ENCODE results near the gene TNNT3.

DNA sequence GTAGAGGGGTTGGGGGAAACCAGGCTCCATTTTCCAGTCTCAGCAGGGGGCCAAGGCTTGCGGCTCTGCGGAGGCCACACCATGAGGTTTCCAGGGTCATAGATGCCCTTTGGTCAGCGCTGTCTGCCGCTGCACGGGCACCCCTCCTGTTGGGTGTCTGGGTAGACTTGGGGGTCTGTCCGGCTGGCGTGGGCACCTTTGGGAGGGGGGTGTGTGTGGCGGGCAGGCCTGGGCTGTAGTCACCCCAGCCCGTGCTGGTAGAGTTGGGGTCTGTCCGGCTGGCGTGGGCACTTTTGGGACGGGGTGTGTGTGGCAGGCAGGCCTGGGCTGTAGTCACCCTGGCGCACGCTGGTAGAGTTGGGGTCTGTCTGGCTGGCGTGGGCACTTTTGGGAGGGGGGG lies 48.0 kb upstream of the TNNT3 start:
- TF ChIP-seq, protein P1, sequence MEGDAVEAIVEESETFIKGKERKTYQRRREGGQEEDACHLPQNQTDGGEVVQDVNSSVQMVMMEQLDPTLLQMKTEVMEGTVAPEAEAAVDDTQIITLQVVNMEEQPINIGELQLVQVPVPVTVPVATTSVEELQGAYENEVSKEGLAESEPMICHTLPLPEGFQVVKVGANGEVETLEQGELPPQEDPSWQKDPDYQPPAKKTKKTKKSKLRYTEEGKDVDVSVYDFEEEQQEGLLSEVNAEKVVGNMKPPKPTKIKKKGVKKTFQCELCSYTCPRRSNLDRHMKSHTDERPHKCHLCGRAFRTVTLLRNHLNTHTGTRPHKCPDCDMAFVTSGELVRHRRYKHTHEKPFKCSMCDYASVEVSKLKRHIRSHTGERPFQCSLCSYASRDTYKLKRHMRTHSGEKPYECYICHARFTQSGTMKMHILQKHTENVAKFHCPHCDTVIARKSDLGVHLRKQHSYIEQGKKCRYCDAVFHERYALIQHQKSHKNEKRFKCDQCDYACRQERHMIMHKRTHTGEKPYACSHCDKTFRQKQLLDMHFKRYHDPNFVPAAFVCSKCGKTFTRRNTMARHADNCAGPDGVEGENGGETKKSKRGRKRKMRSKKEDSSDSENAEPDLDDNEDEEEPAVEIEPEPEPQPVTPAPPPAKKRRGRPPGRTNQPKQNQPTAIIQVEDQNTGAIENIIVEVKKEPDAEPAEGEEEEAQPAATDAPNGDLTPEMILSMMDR (conservative IDR thresholded peaks at IDR 0.05; ENCODE audit: low read depth, low read length), result no peak
- TF ChIP-seq EZH2 (IDR thresholded peaks at IDR 0.05; ENCODE audit: low read length, unreplicated experiment) (no peak), EZH2phosphoT487 (IDR thresholded peaks at IDR 0.05; ENCODE audit: borderline replicate concordance, low read length) (no peak)
